ENCODE data around the gene NLK.

GRCh38 chr17:28187931-28188330 is 145.5 kb downstream of the NLK start:
- TF ChIP-seq EZH2phosphoT487 (IDR thresholded peaks at IDR 0.05; ENCODE audit: borderline replicate concordance), result no peak
- TF ChIP-seq, protein P1, sequence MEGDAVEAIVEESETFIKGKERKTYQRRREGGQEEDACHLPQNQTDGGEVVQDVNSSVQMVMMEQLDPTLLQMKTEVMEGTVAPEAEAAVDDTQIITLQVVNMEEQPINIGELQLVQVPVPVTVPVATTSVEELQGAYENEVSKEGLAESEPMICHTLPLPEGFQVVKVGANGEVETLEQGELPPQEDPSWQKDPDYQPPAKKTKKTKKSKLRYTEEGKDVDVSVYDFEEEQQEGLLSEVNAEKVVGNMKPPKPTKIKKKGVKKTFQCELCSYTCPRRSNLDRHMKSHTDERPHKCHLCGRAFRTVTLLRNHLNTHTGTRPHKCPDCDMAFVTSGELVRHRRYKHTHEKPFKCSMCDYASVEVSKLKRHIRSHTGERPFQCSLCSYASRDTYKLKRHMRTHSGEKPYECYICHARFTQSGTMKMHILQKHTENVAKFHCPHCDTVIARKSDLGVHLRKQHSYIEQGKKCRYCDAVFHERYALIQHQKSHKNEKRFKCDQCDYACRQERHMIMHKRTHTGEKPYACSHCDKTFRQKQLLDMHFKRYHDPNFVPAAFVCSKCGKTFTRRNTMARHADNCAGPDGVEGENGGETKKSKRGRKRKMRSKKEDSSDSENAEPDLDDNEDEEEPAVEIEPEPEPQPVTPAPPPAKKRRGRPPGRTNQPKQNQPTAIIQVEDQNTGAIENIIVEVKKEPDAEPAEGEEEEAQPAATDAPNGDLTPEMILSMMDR (conservative IDR thresholded peaks at IDR 0.05; ENCODE audit: low read length), result no peak

All from Loucy (cell line).